Choroid plexus epithelial cell (primary cell): ENCODE measurements around the gene NOVA1.

Experiments
- DNase-seq: peaks from one replicate; pipeline ENCODE4 v3.0.0-alpha.2; 2010; ENCODE audit warnings: low read depth
- H3K4me3 ChIP-seq: 2 replicates; pipeline ENCODE4 v1.5.1; 2011; ENCODE audit warnings: low read depth, mild to moderate bottlenecking, control low read depth, low read length, moderate library complexity
- CTCF ChIP-seq: conservative IDR thresholded peaks from 2 replicates; pipeline ENCODE4 v1.5.1; 2011; ENCODE audit warnings: low read depth, mild to moderate bottlenecking, control low read depth, inconsistent platforms, low read length, moderate library complexity

NOVA1 gene

GRCh38 chr14:26517771-26518170 lies 80.1 kb downstream of the NOVA1 start:
- no peak for TF ChIP-seq CTCF
- no peak overlapping the region for H3K4me3 ChIP-seq
- DNase-seq: no peak

- H3K4me3 ChIP-seq: no peak overlapping the region
- no peak for TF ChIP-seq CTCF
- no peak for DNase-seq
Measured at GRCh38 chr14:26500028-26500427, 97.8 kb downstream of the NOVA1 start.

GRCh38 chr14:26499546-26499945 lies 98.3 kb downstream of the NOVA1 start:
- H3K4me3 ChIP-seq: no peak overlapping the region
- TF ChIP-seq CTCF: no peak
- no peak for DNase-seq

- no peak for DNase-seq
- TF ChIP-seq CTCF: no peak
- no peak overlapping the region for H3K4me3 ChIP-seq
Measured at GRCh38 chr14:26486922-26487321, 110.9 kb downstream of the NOVA1 start.

GRCh38 chr14:26484562-26484961 lies 113.3 kb downstream of the NOVA1 start:
- TF ChIP-seq CTCF: no peak

GRCh38 chr14:26478967-26479366 lies 118.9 kb downstream of the NOVA1 start:
- TF ChIP-seq CTCF: no peak
- no peak for DNase-seq
- H3K4me3 ChIP-seq: no peak overlapping the region

More at GRCh38 chr14:26484562-26484961, 113.3 kb downstream of the NOVA1 start:
- no peak for DNase-seq
- H3K4me3 ChIP-seq: no peak overlapping the region

- no peak for DNase-seq
- no peak for TF ChIP-seq CTCF
- H3K4me3 ChIP-seq: no peak overlapping the region
Measured at GRCh38 chr14:26466862-26467261, 131.0 kb downstream of the NOVA1 start.
